ENCODE data around the gene PIK3C2G.

The PIK3C2G gene

DNA sequence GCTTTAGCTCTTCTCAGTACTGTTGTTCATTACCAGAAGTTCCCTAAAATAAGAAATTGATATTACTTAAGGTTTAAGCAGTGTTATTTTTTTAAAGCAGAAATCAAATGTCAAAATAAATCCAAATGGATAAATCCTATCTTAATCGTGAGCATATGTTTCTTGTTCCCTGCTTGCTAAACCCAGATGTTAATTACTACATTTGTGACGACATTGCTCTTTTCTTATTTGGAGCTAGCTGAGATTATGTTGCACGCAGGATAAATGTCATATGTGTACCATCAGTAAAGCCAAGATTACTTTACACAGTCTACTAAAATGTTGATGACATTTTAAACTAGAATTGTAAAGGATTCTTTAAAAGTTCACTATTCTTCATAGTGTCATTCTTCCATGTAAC is 319.0 kb downstream of the PIK3C2G start:
- DNase-seq = no peak

DNA sequence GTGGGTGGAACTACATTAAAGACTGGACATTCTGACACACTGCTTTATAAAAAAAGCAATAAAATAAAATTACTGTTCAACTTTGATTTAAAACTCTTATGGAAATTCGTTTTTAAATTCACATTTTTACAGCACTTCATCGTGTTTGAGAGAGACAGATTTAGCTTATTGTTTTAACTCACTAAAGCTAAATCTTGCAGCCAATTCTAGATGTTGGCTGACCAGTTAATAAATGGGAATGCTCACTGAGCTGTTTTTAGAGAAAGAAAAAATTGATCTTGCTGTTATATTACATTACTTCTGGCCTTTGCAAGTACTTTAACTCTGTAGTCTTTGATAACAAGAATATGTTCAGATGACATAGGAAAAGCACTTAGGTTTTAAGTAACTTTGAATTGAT is 319.4 kb downstream of the PIK3C2G start:
- no peak for DNase-seq

DNA sequence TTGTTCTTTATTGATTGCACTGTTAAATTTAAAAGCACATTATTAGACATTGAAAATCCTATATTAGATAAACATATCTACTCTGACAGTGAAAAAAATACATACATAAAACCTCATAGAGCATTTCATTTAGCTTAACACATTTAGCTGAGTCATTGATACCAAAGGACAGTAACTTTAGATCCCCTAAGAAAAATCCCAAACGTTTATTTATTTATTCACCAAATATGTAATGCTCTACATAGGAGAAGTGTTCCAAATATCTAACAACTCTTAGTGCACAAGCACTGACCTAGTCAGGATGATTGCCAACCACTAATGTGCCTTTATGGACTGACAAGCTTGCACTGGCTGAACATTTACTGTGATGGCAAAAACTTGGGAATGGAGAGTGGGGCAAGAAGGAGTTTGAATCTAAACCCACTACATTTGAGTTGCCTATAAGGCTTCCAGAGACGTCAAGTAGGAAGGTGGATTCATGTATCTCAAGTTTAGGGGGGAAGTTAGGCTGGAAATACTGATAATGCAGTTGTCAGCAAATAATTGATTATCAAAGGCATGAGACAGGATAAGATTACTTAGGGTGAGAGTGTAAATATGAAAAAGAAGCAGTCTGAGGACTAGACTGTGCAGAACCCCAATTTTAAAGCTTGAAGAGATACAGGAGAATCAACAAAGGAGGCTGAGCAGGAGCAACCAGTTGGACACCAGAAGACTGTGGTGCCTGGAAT is 320.1 kb downstream of the PIK3C2G start:
- no peak for DNase-seq

DNA sequence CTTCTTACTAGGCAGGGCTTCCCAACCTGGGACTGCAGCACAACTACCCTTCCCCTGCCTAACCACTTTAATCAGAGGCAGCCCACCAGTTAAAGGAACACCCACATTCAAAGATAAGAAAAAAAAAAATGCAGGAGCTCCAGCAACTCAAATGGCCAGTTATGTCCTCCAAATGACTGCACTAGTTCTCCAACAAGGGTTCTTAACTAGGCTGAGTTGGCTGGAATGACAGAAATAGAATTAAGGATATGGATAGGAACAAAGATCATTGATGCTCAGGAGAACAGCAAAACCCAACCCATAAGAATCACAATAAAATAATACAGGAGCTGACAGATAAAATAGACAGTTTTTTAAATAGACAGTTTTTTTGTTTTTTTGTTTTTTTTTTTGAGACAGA is 322.3 kb downstream of the PIK3C2G start:
- DNase-seq = no peak

DNA sequence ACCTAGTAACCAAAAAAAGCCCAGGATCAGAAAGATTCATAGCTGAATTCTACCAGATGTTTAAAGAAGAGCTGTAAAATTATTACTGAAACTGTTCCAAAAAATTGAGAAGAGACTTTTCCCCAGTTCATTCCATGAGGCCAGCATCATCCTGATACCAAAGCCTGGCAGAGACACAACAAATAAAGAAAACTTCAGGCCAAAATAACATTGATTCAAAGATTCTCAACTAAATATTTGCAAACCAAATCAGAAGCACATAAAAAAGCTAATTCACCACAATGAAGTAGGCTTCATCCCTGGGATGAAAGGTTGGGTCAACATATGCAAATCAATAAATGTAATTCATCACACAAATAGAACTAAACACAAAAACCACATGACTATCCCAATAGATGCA is 325.3 kb downstream of the PIK3C2G start:
- DNase-seq = no peak

DNA sequence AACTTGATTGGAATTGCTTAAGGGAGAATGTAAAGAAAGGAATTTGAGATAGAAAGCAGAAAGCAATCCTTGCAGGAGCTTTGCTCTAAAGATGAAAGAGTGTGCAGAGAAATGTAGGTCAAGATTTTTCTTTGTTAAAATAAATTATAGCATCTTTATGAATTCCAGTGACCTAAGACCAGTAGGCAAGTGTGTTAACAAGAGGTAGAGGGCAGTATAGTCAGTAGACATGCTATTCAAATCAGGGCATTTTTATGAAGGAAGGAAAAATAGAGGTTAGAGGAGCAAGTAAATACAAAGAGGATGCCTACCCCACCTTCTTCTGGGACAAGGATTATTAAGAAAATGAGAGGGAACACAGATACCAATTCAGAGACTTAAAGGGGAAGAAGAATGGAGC is 328.0 kb downstream of the PIK3C2G start:
- no peak for DNase-seq

DNA sequence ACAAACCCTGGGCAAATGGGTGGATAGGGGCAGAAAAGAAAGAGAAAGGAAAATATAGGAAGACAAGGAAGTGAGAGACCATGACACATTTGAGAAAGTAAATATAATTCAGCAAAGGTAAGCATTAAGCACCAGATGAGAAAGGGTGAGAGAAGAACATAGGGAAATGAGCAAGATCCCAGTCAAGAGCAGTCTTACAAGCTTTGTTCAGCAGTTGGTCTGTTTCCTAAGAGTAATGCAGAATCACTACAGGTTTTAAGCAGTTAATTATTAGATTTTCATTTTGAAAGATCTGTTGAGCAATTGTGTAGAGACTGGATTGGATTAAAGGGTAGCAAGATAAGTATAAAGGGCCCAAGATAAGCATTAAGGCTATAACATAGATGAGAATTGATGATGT is 330.2 kb downstream of the PIK3C2G start:
- no peak for DNase-seq

DNA sequence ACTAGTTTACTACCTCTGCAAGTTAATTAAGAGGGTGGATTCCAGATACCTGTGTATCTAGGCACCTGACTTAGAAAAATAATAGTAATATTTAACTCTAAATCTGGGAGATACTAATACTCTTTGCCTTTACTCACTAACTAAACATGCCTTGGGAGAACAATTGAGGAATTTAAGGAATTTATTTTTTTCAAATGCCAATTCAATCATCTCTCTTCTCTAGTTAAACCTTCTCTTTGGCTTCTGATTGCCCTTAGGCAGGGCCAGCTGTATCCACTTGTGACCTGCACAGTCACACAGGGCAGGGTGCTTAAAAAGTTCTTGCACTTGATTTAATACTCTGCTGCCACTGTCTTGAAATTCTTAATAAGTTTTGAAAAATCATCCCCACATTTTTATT is 334.1 kb downstream of the PIK3C2G start:
- DNase-seq = no peak

DNA sequence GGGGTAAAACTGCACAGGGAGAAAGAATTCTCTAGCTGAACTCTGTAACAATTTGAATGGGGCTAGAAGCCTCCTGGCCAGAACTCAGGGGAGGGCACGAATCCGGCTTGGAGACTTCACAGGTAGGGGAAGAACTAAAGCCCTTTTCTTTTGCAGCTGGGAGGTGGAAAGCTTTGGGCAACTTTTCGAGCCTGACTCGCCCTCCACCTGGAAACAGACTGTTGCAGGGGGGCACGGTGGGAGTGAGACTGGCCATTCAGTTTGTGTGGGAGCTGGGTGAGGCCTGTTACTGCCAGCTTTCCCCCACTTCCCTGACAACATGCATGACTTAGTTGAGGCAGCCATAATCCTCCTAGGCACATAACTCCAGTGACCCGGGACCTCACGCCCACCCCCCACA is 340.6 kb downstream of the PIK3C2G start:
- no peak for DNase-seq

DNA sequence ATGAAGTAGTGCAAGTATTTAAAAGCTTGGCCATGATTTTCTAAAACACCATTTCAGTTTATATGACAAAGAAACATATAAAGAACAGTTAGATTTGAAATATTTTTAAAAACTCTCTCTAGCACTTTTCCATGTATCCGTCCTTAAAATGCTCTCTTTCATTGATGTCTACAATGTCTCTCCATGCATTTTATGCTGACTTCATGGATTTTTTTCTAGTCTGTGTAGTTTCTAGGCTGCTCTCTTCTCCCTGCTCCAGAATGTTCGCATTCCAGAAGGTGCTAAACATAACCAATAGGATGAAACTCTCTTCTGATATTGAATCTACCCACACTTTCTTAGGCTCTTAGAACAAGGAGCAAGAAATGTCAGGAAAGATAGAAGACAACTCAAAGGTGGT is 351.7 kb downstream of the PIK3C2G start:
- no peak for DNase-seq

DNA sequence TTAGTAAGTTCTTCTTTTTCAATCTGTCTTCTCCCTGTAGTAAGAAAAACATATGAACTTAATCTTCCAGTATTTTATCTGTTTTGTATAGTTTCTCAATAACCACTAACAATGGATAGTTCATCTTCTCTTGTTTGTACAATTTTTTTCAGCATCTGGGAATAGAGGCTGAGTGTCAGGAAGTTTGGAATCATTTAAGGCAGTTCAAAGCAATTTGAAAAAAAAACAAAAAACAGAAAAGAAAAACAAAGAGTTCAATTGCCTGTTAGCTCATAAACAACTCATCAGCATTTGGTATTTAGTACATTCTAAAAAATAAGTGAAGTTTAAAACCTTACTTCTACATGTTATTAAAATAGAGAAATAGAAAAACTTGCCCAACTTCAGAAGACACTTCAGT is 359.7 kb downstream of the PIK3C2G start:
- DNase-seq = no peak

DNA sequence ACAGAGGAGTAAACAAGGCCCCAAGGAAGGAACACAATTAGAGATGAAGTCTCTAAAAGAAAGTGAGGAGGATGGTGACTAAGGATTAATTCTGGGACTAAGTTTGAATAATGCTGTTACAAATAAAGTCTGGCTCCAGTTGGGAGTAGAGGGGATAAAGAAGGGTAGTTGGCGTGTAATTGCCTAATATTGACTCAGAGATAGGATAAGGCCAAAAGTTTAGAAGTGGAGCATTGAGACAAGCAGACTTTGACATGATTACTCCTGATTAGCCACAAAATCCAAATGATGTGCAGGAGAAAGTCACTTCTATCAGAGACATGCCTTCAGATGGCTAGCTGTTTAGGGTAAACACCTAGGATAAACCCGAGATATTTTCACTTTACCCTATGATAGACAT is 368.1 kb downstream of the PIK3C2G start:
- DNase-seq = no peak

DNA sequence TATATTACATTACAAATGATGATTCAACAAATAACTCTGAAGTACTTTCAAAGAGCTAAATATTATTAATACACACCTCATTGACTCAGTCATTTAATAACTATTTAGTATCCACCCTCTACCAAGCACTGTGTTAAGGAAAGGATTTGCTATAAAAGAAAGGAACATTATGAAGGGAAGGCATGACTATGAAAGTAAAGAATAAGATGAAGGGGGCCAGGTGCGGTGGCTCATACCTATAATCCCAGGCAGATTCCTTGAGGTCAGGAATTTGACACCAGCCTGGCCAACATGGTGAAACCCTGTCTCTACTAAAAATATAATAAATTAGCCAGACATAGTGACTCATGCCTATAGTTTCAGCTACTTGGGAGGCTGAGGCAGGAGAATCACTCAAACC is 368.6 kb downstream of the PIK3C2G start:
- DNase-seq = no peak

DNA sequence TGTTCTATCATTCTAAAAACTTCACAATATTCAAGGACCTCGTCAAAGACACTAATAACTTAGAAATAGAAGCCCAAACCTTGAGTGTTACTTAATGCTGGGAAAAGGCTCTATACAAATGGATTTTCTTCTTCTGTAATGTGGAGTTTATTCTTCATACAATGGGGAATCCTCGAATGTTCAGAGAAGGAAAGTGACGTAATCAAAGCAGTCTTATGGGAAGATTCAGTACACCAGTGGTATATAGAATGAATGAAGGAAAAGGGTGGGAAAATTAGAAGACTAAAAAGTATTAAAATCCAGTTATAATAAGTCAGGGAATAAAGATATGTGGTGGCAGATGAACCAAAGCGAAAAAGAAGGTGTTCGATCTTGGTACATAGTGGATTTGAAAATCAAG is 370.0 kb downstream of the PIK3C2G start:
- no peak for DNase-seq

DNA sequence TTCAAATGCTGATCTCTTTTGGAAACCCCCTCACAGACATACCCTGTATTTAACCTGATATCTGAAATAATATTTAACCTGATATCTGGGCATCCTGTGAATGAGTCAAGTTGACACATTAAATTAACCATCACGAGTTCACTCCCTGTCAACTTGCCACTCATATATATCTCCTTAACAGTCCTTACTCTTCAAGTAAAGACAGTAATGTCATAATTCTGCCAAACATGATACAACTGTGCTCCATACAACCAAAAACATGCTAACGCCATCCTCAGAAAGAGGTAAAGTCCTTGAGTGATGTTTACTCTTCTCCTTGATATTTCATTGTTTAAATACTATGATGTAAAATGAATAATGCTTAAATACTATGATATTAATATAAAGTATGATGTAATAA is 371.5 kb downstream of the PIK3C2G start:
- no peak for DNase-seq

DNA sequence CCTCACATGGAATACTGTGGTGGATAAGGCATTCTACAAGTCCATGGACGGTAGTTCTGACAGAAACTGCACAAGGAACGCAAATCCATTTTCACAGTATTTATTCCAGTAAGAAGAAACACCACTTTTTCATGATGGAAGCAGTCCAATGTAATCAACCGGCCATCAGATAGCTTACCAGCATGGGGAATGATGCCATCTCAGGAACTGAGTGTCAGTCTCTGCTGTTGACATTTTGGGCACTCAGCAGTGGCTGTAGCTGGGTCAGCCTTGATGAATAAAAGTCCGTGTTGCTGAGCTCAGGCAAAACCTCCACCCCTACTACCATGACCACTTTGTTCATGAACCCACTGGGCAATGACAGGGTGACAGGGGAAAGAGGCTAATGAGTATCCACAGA is 373.1 kb downstream of the PIK3C2G start:
- no peak for DNase-seq

DNA sequence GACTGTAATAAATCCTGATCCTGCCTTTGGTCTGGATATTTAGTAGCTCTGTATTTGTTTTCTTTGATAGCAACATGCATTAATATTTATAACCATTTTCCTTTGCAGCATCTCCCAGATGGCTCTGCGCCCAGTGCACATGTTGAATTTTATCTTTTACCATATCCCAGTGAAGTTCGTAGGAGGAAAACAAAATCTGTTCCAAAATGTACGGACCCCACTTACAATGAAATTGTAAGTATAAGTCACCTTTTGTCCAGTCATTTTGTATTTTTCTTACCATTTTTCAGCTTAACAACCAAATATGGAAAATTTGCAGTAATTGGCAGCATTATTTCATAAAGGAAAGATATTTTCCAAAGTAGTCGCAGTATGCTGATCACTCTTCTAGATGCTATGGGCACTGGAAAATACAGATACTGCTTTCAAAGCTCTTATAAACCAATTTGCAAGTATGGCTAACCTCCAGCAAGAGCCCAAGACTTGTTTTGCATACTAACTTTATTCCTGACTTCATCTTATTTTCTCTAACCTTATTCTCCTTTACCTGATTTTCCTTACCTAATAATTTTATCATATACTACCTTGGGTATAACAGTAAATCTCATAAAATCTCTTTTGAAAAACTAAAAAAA is 379.1 kb downstream of the PIK3C2G start:
- DNase-seq = no peak

DNA sequence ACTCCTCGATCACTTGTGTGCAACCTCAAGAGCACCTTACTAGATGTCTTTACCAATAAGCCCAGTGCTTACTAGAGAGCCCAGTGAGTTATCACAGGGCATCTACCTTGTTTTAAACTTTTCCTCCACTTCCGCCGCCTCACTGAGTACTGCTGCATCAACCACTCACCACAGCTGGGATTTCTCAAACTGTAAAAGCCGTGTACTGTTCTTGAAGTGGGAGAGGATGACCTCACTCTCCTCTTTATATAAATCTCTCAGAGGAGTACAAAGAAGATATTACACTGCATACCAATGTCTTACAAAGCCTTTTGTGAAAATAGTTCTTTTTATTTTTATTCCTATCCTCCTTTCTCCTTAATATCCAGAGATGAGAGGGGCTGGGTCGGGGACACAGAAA is 382.4 kb downstream of the PIK3C2G start:
- DNase-seq = no peak

DNA sequence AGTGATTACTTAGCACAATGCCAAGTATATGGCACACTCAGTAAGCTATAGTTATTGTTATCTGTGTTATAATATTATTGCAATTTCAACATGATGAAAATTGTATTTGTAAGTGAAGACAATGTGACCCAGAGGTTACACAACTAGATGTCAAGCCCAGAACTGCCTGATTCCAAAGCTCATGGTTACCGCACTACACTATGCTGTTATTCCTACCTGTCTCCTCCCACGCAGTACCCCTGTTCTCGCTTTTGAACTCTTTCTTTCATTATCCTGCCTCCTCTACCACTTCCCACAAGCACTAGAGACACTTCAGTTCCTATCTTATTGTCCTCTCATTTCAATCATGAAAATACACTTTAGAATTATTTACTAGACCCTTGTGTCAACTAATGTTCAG is 383.2 kb downstream of the PIK3C2G start:
- DNase-seq = no peak

DNA sequence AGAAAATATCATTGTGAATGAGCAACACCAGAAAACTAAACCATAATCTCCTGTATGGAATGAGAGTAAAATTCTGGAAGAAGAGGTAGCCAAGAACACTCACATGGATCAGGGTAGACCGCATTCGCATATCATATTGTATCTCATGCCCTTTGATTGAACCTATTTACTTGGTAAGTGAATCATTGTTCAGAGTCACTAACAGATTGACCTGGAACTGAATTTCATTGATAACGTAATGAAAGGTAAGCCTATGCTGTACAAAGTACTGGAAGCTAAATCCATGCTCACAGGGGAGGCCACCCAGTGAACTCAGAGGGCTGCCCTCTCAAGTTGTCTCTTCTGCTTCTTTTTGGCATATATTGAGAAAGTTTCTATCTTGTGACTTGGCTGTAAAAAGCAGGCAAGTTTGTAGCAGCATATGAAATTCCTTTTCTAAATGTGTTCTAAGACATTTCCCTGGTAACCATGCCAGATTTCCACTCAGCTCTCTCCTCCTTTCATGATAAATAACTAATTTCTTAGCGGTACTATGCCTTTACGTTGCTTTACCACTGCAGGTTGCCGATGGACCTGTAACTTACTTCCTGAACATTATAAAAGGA is 385.1 kb downstream of the PIK3C2G start:
- no peak for DNase-seq

DNA sequence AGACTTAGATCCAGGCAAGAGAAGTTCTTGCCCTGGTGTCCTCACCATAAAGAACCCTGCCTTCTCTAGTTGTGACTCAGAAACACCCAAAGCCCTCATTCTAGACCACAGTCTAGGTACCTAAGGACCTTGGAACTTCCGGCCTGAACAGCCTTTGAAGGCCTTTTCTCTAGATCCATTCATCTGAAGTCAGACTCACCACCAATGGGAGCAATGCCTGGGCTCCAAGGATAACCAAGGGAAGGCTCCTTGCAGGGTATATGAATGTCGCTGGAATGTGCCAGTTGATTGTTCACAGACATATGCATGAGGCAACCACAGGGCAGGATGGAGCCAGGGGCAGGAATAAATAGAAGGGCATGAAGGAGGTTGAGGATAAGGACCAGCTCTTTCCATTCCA is 390.2 kb downstream of the PIK3C2G start:
- no peak for DNase-seq

DNA sequence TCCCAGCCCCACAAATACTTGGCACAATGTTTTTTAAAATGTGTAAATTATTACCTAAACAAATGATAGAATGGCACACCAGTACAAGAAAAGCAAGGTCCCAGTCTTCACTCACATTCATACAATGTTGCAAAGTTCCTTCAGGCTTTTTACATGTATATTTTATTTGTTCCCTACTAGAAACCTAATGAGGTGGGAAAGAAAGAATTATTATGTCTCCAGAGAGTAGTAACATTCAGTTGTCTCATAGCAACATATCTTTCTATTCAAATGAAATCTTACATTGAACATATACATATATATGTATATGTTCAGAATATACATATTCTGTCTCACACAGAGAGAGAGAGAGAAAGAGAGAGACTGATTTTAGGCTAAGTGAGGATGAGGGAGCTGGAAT is 391.3 kb downstream of the PIK3C2G start:
- DNase-seq = no peak

DNA sequence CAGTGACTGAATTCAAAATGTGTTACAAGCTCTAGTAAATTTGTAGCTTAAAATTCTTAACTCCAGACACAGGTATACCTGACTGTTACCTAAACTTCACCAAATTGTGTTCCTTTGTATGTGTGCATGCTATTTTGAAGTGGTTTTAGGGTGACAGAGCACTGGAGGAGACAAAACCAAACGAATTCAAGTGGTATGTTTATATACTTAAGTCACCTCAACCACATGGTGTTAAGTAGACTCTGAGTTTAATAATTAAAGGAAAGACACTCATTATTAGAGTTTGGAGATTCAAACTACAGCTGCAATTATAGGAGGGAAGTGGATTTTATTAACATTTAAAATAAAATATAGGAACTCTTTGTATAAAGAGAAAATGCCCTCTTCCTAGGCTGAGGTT is 392.1 kb downstream of the PIK3C2G start:
- DNase-seq = no peak

DNA sequence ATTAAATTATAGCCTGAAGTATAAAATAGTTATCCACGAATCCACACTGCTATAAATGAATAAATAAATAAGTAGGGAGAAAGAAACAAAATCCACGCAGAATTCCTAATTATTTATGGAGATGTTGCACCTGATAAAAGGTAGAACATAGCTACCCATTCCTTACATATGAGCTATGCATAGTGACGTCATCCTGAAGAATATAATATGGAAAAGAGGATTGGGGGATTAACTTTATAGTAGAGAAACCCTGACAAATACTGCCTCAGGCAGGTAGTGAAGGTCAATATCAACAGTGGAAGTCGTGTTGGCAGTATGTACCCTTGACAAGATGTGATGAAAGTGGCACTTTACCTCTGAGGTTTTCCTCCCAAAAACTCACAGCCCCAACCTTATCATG is 394.0 kb downstream of the PIK3C2G start:
- DNase-seq = no peak

DNA sequence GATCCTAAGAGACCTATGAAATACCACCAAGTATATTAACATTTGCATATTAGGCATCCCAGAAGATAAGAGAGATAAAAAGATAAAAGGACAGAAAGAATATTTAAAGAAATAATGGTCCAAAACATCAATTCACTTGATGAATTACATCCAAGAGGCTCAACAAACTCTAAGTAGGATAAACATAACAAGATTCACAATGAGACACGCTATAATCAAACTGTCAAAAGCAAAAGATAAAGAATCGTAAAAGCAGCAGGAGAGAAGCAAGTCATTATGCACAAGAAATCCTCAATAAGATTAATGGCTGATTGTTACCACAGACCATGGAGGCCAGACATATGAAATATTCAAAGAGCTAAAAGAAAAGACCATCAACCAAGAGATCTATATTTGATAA is 396.9 kb downstream of the PIK3C2G start:
- DNase-seq = no peak
